CD4-positive, alpha-beta T cell treated with Interleukin-1 beta for 1 hour (primary cell): ENCODE measurements around the gene FHOD3.

ENCODE experiments used
- DNase-seq, 2 donors: peaks; one replicate each; pipeline ENCODE4 v3.0.0-alpha.2; 2020 to 2022

FHOD3 gene

DNA sequence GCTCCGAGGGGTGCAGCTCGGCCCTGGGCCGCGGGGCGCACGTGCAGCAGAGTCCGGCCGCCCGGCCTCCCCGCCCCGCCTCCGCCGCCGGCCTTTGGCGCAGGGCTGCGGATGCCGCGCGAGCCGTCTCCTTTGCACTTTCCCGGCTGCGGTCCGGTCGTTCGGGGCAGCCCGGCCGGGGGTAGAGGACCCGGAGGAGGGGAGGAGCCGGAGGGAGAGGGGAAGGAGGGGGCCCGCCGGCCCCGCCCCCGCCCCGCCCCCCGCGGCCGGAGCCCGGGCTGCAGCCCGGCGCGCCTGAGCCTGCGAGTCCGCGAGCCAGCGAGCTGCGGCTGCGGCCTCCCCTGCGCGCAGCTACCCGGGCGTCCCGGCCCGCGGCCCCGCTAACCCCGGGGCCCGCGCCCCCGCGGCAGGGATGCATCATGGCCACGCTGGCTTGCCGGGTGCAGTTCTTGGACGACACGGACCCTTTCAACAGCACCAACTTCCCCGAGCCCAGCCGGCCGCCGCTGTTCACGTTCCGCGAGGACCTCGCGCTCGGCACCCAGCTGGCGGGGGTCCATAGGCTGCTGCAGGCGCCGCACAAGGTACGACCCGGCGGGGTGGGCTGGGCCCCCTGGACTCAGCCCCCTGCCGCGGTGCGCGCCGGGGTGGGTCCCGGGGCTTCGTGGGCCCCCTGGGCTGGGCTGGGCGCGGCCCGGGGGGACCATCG, at the start of gene FHOD3:
TSS of gene FHOD3 (plus strand) at position 297 of the 709 bp plus-strand sequence. CDS start at position 420, 123 bp downstream.
- DNase-seq: no peak

DNA sequence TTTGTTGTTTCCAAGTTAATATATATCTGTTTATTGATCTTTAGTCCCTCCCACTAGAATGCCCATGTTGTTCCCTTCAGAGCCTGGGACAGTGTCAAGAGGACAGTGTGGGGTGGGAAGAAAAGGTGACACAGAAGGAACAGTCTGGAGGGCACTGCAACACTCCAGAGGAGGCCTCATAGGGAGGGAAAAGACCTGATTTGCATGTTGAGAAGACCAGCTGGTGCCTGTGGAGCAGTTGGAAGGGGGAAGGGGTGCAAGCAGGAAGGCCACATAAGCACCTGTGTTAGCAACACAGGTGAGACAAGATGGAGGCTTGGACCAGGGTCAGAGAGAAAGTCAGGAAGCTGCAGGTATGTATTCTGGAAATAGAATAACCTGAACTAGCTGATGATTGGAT, 48.1 kb upstream of the FHOD3 start:
- no peak for DNase-seq

DNA sequence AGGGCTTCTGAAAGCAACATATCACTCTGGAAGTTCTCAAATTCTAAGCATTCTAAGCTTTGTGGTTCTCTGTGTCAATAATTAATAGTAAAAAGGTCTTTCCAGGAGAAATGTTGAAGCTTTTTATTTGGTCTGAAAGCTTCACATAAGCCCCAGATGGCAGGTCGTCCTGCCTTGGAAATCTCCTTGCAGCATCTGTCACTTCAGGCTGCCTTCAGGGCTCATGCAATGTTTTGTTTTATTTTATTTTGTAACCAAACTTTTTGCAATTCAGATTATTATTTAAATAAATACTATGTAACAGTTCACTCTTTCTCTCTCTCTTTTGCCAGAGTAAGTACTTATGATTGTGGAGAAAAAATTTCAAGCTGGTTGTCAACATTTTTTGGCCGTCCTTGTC, 46.7 kb upstream of the FHOD3 start:
- no peak for DNase-seq

DNA sequence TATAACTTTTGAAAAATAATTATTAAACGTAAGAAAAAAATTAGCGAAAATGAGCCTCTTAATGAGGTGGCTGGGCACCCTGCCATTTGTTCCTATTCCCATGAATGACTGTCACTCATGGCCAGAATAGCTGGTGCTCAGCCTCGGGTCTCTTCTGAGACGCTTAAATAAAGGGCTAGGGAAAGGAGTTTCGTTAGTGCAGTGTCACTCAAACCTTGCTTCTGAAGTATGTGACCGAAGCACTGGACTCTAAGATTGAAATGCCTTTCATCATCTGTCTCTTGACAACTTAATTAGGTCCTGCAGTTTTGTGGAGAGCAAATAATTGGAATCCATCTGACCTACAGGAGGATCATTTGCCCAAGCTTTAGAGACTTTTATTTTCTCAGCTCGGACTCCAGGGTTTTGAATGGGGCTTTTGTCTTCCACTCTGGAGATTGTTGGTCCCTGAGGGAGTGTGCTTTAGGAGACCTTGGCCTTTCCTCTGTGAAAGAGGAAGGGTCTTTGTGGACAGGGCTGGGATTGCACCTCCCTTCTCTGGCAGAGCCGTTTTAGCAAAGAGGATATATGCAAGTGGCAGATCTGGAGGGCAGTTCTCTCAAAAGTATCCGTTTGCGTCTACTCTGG, 42.3 kb upstream of the FHOD3 start:
- no peak for DNase-seq

DNA sequence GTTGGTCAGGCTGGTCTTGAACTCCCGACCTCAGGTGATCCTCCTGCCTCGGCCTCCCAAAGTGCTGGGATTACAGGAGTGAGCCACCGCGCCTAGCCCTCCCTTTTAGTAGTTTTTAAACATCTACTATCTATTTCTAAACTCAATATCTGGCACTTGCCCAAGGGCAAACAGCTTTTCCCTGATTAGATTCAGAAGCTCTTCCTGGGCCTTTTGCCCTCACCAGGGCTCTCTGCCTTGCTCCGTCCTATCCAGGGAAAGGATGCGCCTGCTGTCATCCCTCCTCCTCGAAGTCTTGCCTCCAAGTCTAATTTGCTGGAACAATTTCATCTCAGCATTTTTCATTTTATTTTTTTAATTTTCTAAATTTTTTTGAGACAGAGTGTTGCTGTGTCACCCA, 41.4 kb upstream of the FHOD3 start:
- DNase-seq: no peak

- no peak for DNase-seq
Measured at GRCh38 chr18:36262971-36263370, 34.5 kb upstream of the FHOD3 start.

- no peak for DNase-seq
Measured at GRCh38 chr18:36264283-36264682, 33.2 kb upstream of the FHOD3 start.

GRCh38 chr18:36265015-36265414, 32.5 kb upstream of the FHOD3 start:
- DNase-seq: no peak

DNA sequence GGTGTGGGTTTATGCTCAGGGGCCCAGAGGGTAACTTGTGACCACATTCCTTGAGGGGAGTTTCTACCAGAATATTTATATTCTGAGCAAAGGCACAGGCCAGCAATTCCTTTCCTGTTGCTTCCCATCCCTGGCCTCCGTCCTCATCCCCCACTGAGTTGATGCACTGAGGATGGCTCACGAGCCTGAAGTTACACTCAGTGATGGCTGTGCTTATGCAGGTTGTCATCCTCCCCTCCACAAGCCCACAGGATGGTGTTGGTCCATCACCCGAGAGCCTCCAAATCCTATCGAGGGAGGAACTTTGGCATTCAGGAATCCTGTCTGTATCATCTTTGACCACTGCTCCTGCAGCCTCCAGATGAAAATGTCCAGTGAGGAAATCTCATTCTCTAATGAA, 28.4 kb upstream of the FHOD3 start:
- DNase-seq: no peak

- DNase-seq: no peak
Measured at GRCh38 chr18:36271153-36271552, 26.4 kb upstream of the FHOD3 start.

- DNase-seq: no peak
Measured at GRCh38 chr18:36273347-36273746, 24.2 kb upstream of the FHOD3 start.

DNA sequence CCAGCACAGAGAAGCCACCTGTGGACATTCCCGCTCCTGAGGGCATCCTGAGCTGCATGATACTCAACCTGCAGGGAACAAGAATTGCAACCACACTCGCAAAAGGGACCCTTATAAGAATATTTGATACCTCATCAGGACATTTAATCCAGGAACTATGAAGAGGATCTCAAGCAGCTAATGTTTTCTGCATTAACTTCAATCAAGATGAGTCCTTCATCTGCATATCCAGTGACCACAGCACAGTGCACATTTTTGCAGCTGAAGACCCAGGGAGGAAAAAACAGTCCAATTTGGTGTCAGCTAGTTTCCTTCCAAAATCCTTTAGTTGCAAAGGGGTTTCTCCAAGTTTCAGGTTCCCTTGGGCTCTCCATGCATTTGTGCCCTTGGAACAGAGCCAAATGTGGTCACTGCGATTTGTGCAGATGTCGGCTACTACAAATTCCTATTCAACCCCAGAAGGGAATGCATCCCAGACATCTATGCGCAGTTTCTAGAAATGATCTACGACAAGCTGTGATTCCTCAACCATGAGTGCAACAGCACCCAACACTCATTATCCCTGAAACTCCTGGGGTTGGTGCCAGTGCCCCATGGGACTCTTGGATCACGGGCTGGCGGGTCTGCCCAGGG, 23.3 kb upstream of the FHOD3 start:
- DNase-seq: no peak

DNA sequence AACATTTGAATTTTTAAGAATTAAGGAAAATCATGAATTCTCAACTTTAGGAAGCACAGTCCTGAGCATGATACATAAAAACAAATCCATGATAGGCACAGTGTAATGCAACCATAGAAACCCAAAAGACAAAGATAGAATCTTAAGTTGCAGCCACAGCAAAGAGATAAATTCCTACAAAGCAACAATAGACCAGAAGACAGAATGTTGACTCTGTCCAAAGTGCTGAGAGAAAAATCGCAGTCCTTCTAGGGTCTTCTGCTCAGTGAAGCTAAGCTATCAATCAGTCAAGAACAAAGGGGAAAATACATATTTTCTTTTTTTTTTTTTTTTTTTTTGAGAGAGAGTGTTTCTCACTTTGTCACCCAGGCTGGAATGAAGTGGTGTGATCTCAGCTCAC, 22.0 kb upstream of the FHOD3 start:
- DNase-seq: no peak

DNA sequence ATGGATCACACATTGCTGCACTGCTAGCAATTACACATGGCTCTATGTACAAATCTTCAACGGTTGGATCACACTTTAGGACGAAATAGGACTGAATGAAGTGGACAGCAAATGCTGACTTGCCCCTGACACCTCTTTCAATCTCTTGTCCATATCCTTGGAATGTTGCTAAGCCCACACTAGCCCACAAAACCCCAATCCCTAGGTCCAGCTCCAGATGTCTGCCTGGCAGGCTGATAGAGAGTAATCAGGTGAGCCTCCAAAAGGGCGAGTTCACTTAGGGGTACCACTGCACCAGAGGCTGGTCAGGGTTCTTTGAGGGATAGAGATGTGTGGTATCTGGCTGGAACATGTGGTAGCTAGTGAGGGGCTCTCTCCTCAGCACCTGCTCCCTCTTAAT, 18.5 kb upstream of the FHOD3 start:
- no peak for DNase-seq

- no peak for DNase-seq
Measured at GRCh38 chr18:36281936-36282335, 15.6 kb upstream of the FHOD3 start.

GRCh38 chr18:36283448-36283847, 14.1 kb upstream of the FHOD3 start:
- DNase-seq: no peak

DNA sequence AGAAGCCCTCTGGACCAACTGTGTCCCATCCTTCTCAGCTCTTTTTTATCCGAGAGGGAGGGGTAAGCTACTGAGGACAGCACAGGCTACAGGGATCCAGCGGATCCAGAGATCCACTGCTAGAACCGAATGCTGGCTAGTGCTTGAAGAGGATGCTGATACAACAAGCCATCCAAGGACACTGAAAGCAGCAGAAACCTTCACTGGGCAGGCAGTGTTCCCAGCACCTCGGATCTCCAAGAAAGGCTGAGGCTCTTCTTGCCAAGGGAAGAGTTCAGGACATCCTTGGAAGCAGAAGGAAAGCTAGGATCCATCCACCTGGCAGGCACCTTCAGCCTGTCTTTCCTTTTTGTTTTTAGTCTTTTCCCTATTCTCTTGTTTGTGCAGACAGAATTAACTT, 13.2 kb upstream of the FHOD3 start:
- no peak for DNase-seq

DNA sequence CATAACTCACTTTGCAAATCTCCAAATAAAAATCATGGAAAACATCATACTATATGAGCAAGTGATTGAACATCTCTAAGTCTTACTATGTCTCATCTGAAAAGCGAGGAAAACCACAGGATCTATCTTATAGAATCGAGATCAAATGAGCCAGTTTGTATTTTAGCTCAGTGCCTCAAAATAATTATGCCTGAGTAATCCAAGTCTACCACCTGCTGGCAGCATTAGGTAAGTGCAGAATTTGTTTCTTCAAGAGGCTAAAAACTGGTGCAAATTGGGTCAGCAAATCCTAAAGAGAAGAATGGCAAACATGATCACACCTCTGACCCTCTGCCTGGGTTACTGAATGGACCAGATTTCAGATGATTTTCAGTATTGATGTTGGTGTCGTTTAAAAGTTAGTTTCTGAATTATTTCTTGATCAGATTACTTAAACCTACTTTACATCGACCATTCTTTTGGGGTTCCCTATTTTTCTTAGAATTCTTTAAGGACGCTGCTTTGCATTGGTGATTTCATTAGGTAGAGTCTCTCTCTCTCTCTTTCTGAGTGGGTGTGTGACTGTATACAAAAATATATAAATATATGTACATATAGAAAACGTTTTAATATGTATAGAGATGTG, 12.7 kb upstream of the FHOD3 start:
- peak; percentile 34 to 62 for DNase-seq

- DNase-seq: no peak
Measured at GRCh38 chr18:36287653-36288052, 9.9 kb upstream of the FHOD3 start.

- no peak for DNase-seq
Measured at GRCh38 chr18:36288689-36289088, 8.8 kb upstream of the FHOD3 start.

GRCh38 chr18:36294031-36294430, 3.5 kb upstream of the FHOD3 start:
- no peak for DNase-seq

DNA sequence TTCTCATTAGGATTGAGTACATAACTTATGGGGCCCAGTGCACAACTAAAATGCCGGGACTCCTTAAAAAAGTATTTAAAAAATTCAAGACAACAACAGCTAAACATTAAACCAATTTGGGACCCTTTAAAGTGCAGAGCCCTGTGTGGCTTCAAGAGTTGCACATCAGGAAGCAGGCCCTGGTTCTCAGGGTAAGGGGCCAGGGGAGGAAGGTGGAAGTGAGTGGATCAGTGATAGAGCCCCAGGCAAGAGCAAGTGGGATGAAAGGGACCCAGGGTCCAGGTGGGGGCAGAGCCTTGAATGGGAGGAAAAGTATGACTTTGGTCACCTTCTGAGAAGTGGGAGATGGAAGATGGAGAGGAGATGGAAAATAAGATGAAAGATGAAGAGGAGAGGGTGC, 2.3 kb upstream of the FHOD3 start:
- DNase-seq: no peak

DNA sequence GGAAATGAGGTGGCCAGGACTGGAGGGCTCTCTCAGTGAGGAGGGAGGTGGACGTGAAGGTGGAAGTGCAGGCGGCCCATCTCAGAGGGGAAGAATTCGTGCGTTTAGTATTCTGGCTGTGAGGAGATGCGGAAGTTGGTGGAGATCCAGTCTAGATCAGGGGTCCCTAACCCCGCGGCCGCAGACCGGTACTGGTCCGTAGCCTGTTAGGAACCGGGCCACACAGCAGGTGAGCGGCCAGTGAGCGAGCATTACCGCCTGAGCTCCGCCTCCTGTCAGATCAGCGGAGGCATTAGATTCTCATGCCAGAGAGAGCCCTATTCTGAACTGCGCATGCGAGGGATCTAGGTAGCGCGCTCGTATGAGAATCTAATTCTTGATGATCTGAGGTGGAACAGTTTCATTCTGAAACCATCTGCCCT, 1.6 kb upstream of the FHOD3 start:
- DNase-seq: no peak
